Left hindlimb (tissue), 1 donor: Measurements from ENCODE around the gene PLA2G4A.

Experiments
- DNase-seq: peaks from one replicate; pipeline ENCODE4 v3.0.0-alpha.2; 2018

Gene PLA2G4A

DNA sequence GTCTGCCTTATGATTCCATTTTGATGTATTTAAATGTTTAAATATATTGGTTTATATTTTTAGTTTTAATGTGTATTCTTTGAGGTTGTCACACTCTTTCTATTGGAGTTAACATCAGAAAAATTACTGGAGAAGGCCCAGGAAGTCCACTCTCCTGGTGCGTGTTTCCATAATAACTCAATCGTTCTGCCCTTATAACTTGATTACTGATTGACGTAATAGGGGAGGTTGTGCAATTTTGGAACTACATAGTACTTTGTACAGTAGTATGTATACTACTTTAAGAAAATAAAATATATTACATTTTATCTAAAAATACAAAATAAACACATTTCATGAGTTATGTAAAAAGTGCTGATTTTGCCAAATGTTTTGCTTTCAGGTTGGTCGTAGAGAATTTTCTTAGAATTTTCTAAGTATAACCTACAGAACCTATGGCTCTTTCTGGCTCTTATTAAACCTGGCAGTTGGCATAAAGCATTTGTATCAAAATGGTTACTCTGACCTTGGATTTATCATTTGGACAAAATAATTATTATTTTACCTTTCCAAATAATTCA lies 5.7 kb downstream of the PLA2G4A start:
- no peak for DNase-seq

DNA sequence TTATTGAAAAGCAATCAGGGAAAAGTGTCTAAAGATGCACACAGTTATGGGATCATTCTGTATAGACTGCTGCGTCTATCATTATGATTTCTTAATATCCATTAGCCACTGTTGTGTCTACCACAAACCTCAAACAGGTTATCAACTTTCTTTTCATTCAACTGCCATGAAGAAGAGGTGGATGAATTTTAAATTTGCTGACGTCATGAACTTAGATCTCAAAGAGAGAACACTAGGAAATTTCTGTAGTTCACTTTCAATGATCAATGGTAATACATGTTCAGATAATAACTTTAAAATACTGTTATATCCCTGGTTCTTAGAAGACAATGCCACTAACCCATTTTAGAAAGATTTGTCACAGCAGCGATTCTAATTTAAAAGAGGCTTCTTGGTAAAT lies 6.7 kb downstream of the PLA2G4A start:
- DNase-seq: no peak

DNA sequence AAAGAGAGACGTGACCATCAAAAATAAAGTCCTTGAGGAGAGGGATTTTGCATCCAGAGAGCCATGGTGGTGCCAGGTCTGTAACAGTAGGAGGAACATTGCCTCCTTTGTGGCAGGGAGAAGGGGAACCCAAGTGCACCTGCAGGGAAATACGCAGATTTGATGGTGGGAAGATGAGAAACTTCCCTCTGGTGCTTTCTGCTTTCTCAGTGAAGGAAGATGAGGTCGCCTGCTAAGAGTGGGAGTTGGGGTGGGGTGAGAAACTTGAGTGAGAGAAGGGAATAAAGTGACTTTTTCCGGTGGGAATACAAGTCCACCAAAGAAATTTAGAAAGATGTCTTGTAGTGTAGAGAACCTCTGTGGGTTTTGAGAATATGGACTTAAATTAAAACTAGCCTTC lies 9.1 kb downstream of the PLA2G4A start:
- no peak for DNase-seq

DNA sequence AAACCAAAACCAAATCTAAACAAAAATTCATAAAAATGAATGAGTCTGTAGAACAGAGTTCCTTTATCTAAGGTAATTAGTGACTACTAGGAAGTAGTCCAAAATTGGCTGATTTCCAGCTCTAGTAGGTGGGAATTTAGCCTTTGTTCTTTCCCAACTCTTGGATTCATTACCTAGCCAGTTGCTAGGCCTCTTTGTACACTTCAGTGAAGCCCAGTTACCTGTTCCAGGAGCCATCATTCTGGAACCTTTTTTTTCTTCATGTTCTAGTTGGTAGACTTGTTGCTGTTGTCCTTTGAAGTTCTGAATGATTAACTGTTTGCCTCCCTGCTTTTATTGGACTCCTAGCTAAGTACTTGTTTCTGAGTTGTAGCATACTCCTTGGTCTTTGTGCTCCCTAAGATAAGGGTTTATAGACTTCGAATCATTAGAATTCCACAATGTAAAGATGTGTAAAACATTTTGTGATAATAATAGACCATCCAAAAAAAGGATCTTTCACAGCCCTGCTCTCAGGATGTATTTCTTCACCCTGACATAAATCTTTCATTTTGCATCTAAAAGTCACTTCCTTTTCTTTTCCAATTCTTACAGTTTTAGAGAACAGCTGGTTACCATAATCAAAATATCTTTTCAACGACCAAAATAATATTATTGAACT lies 9.8 kb downstream of the PLA2G4A start:
- no peak for DNase-seq

DNA sequence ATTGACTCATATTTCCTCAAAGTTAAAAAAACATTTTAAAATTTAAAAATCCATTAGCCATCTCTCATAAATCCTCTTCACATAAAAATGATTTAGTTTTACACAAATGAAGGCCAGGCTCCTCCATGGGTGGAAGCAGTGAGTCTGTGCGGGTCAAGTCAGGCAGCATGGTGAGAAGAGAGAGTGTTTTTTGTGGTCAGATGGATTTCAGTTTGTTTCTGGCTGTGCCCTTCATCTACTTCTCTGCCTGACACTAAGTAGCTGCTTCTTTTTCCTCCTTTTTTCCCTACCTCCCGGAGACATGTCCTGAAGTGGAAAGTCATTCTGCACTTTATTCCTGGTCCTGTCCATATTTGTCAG lies 10.3 kb downstream of the PLA2G4A start:
- no peak for DNase-seq

DNA sequence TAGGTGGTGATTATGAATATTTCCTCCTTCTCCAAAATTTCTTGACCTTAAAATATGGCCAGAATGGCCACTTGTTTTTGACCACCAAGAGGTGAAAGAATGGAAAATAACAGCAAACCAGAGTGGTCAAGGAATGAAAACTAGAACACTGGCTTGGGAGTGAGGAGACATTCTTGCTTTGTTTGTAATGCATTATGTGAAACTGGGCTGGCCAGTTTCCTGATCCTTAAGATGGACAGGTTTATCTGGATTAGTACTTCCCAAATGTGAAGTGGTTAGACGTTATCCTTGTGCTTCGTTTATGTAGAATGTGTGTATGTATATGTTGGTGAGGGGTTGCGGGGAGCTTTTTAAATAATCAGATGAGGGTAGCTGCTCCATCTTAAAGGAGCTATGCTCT lies 12.8 kb downstream of the PLA2G4A start:
- no peak for DNase-seq

DNA sequence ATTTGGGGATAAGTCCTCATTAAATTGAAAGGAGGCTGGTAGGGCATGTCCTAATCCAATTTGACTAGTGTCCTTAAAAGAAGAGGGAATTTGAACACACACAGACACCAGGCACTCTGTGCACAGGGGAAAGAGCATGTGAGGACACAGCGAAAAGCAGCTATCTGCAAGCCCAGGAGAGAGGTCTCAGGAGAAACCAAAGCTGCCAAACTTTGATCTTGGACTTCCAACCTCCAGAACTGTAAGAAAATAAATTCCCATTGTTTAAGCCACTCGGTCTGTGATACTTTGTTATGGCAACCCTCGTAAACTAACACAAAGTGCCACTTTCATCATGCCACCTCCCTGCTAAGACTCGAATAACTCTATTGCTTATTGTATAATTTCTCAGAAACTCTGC lies 13.8 kb downstream of the PLA2G4A start:
- no peak for DNase-seq

DNA sequence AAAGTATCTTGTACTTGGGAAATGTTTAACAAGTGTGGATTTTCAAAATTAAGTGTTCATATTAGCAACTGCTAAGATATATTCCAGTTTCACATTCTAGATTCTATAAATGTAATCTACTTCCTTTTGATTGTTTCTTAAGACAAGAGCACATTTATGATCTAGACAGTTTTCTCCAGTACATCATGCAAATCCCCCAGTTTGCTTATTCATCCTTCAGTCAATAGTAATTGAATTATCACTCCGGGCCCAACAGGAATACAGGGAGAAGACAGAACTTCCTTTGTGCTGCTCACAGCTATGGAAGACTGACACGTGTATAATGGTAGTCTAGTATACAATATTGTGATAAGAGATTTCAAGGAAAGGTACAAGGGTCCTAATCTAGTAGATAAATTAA lies 14.5 kb downstream of the PLA2G4A start:
- DNase-seq: no peak

DNA sequence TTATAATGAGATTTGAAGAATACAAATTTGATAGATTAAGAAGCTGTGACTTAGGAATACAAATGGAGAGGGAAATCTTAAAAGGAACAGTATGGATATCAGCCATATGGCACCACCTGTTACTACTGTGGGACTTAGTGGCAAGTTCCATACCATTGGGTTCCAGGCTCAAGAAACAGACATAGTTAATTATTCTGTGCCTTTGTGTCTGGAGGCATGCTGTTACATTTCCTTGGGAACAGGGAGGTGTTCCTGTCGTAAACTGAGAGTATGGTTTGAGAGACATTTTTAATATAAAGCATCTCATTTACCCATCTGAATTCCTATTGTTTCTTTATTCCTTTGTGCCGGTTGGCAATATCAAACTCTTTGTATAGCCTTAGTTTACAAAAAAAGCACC lies 15.2 kb downstream of the PLA2G4A start:
- DNase-seq: no peak

DNA sequence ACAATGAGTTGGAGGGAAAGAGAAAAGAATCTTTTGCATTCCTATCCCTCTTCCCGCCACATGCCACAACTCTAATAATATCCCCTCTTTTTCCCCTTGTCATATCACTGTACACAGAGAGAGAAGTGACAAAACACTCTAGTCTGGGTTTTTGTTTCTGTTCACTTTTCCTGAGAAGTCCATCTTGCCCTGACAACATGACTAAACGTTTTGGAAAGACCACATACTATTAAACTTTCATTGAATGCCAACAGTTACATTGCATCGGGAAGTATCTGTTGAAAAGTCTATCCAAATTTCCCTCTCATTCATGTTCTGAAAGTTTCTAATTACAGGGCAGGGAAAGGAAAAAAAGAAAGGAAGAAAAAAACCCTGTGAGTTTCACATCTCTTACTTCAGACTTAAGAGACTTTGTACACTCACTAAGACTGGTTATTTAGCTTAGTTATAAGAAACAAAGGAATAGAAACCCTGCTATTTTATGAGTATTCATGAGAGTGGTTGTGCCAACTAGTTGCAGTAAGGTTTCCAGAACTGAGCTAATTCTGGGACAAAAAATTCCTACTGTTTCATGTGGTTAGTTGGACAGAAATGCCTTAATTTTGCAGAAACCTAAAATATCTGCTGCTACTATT lies 16.9 kb downstream of the PLA2G4A start:
- DNase-seq: no peak

DNA sequence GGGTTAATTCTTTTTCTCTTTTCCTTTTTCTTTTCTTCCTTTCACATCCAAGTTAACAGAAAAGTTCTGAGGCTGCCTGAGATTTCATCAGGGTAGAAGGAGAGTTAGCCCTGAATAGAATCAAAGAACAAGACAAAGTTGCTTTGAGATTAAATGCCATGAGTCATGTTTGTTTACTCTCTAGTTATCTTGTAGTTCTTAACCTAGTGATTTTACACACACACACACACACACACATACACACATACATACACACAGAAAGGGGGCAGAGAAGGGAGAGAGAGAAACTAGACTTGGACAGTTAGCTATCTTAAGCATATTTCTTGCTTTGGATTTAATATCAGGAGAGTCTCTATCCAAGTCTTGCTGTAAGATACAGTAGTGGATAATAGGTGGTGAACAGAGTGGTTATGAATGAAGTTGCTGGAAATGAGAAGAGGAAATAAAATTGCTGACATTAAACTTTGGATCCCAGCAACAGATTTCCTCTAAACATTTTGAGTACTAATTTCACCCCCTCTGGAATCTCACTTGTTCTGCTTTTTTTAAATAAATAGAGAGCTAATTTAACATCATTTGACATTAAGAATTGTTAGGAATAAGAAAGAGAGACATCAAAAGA lies 19.9 kb downstream of the PLA2G4A start:
- no peak for DNase-seq

DNA sequence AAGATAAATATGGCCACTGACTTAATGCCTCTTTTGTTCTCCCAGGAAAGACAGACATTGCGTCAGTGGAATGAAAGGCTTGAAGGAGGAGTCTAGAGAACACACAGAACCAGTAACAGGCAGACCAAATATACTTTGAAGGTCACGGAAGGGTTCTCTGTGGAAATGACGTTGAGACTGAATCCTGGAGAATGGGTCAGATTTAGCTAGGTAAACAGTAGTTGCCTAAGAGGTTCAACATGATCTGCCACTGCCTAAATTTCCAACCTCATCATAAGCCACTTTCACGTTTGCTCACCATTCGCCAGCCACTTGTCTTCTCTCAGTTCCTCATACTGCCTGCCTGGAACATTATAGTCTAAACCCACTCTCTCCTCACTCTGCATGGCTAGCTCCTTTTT lies 20.5 kb downstream of the PLA2G4A start:
- no peak for DNase-seq

DNA sequence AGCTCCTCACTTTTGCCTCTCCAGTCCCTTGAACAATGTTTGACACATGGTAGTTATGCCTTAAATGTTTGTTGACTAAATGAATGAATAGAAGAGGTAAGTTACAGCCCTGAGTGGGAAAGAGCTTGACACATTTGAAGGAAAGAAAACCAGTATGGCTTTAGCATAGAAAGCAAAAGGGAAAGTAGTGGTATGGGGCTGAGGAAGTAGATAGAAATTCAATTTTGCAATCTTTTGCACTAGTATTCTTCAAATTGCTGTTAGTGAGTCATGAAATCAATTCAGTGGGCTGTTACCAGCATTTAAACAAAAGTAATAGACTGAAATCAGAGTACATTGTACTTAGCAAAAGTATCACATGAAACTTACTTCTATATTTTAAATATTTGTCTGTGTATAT lies 21.1 kb downstream of the PLA2G4A start:
- DNase-seq: no peak

DNA sequence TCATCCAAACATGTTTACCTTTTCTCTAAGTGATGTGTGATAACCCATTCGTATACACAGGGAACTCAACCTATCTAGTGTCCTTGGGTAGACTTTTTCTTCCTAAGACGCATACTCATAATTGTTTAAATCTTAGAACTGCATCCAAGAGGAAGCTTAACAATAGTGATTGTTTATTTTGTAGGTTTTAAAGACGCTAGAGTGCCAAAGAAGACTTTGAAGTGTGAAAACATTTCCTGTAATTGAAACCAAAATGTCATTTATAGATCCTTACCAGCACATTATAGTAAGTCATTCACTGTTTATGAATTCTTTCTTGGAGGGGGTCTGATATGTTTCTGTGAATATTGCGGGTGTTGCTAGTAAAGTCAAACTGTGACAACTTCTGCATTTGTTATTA lies 25.4 kb downstream of the PLA2G4A start:
- no peak for DNase-seq

DNA sequence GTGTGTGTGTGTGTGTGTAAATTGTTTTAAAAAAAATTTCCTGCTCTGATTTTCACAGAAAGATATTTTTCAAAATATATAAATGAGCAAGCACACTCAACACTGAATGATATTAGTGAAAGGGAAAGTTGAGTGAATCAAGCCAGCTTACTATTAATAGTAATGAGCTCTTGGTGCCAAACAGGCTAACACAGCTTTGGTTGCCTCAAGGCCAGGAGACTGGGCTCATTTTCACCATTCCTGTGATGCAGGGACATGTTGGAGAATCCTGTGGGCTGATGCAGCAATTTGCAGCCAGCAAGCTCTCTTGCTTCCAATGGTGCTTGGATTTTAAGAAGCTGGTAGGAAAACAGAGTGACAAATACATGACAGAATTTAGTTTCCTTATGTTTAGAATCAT lies 30.2 kb downstream of the PLA2G4A start:
- DNase-seq: no peak

DNA sequence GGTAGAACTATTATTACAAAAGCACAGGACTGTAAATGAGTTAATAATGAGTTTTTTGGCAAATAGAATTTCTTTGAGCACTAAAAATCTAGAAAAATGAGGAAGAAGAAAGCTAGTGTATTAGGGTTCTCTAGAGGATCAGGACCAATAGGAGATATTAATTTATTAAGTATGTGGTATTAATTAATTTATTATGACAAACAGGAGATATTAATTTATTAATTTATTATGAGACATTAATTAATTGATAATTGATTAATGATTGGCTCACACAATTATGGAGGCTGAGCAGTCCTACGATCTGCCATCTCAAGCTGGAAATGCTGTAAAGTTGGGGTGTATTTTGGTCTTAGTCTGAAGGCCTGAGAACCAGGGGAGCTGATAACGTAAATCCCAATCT lies 31.2 kb downstream of the PLA2G4A start:
- DNase-seq: no peak

DNA sequence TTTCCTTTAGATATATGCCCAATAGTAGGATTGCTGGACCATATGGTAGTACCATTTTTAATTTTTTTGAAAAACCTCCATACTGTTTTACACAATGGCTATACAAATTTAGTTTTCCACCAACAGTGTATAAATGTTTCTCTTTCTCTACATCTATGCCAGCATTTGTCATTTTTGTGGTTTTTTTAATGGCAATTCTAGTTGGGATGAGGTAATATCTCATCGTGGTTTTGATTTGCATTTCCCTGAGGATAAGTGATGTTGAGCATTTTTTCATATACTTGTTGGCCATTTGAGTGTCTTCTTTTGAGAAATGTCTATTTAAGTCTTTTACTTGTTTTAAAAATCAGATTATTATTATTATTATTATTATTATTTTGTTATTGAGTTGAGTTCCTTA lies 35.5 kb downstream of the PLA2G4A start:
- no peak for DNase-seq

DNA sequence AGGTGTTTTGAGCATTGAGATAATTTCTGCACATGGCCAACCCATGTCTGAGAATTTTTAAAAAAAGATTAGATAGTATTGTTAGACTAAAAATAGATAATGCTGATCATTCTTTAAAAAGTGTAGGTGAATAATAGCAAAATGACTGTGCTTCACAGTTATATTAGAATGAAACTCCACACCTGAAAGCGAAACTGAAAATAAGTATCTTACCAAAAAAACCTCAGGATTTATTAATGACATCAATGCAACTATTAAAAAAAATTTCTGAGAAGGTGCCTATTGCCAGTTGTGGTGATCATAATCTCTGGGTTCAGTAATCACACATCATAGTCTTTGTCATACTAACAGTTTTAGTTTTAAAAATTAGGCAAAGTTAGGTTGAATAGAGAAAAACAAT lies 36.5 kb downstream of the PLA2G4A start:
- DNase-seq: no peak

DNA sequence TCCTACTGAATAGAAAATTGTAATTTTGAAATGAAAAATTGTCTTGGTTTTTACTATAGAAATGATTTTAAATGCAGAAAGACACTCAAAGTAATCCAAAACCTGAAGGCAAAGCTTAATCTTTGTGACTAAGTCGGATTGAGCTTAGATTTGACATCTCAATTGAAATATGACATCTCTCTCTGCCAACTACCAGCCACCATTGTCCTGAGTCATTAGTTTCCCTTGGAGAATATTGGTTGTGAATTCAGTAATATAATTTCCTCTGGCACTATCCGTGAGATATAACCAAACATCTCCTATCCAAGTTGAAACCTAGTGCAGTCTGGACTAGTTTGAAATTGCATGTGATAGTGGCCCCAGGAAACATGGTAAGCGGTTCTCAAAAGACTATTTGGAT lies 37.1 kb downstream of the PLA2G4A start:
- no peak for DNase-seq

DNA sequence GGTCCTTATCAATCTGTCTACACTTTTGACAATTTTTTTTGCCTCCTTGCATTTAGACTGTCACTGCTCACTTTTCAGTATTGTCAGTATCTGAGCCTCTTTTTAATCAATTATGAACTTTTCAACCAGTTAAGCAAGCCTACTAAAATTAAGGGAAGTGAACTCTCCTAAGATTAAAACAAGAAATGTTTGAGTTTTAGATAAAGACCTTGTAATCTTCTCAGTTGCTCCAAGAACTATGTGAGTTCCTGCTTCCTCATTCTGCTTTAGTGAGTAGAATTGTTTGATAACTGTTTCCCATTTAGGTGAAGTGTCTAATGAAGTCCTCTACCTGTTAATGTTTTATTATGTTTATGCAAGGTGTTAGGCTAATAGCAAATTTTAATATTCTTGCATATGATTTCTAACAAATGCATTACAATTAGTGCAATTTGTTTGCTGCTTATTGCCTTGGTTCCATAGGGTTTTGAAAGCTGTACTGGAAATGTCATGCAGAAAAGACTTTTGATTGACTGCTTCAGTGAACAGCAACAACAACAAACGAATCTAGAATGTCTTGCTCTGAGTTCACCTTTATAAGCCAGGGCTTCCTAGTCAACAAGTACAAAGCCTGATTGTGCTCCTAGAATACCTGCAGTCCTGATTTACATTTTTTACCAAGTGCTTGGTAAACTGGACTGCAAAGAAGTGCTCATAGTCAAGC lies 40.9 kb downstream of the PLA2G4A start:
- DNase-seq: no peak

DNA sequence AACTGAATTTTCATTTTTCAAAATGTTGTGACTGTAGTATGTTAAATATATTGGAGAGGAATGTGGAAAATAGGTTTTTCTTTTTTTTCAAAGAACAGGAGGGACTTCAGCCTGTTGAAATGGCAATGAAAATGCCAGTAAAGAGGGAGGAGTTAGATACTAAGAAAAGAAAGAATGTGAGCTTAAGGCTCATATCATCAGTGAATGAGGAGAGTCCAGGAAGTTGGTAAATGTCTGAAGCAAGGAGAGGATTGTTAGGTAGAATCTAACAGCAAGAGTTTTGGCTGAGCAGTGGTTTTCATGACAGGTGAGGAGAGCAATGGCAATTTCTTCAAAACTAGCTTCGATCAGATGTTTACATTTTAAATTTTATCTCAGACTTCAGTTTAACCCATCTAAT lies 43.0 kb downstream of the PLA2G4A start:
- no peak for DNase-seq

DNA sequence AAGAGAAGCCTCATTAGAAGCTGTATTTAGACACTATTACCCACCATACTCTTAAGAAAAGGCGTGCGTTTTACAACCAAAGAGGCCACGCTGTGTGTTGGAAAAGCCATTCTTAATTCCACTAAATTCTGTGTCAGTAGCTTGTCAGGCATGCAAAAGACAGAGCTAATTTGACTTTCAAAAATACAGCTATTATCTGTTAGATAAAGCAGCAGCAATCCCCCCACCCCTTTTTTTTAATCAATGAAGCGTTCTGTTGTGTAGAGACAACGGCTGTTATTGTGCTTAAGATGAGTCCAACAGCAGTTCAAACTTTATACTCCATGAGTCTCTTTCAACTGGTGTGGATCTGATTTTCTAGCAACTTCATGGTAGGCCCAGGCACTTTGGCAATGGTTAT lies 43.5 kb downstream of the PLA2G4A start:
- DNase-seq: no peak

DNA sequence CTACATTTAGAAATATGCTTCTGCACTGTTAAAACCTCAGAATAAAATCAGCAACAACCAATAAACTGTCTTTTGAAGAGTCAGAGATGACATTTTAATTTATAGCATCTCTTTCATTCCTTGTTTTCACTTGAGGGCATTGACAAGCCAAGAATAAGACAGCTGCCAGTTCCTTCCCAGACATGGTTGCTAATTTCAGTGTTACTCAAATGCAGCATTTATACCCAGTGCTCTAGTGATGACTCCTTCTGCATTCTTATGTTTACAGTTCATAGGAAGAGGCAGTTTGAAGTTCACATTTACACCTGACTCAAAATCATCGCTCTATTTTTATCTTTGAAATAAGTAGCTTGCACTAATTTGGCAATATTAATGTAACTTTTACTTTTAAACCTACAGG lies 44.9 kb downstream of the PLA2G4A start:
- no peak for DNase-seq
